ENCODE measurements around the gene NPTX1.

DNA sequence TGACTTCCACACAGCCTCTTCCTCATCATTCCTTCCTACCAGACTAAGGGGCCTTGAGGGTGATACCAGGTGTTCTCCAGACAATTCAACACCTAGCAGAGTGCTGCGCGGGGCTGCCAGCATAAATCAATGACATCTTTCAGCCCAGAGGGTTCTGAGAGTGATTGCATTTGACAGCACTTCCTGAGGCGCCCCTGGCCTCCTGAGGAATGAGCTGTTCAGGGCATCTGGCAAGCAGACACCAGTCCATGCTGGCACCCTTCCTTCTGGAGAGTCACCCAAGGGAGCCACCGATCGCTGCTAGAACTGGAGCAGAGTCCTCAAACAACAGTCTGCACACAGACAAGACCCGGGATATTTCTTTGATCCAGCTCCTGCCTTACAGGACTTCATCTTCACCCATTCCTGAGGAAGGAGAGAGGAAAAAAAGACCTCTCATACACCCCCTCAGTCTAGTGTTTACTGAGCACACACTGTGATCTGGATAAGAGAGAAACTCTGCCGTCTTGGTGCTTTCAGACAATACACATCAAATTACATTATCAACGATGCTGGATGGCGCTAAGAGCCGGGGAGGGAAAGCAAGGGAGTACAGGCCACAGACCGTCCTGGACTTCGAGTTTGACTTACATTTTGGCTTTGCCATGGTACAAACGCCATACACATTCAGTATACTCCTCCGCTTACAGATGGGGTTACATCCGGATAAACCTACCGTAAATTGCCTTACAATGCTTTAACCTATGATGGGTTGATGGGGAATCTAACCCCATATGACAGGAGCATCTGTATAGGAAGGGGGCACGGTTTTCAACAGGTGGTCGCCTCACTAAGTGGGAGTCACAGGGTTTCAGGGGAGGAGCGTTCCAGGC is 23.0 kb downstream of the NPTX1 start:
- TF ChIP-seq, protein P1, sequence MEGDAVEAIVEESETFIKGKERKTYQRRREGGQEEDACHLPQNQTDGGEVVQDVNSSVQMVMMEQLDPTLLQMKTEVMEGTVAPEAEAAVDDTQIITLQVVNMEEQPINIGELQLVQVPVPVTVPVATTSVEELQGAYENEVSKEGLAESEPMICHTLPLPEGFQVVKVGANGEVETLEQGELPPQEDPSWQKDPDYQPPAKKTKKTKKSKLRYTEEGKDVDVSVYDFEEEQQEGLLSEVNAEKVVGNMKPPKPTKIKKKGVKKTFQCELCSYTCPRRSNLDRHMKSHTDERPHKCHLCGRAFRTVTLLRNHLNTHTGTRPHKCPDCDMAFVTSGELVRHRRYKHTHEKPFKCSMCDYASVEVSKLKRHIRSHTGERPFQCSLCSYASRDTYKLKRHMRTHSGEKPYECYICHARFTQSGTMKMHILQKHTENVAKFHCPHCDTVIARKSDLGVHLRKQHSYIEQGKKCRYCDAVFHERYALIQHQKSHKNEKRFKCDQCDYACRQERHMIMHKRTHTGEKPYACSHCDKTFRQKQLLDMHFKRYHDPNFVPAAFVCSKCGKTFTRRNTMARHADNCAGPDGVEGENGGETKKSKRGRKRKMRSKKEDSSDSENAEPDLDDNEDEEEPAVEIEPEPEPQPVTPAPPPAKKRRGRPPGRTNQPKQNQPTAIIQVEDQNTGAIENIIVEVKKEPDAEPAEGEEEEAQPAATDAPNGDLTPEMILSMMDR (IDR thresholded peaks at IDR 0.05), result no peak
- TF ChIP-seq POLR2A (IDR thresholded peaks at IDR 0.05), result no peak
